NCI-H2196 (cell line): Measurements from ENCODE around the gene VEZT.
"Not testable (repeated sequence)": the region's sequence is repeated elsewhere in the genome, so short reads cannot be mapped to it uniquely, and the experiment has no call there.

Experiments used
- DNase-seq: peaks from one replicate; lab custom pipeline; 2025; ENCODE audit not compliant: unreplicated experiment; lab: John Stamatoyannopoulos, UW

Gene VEZT

DNA sequence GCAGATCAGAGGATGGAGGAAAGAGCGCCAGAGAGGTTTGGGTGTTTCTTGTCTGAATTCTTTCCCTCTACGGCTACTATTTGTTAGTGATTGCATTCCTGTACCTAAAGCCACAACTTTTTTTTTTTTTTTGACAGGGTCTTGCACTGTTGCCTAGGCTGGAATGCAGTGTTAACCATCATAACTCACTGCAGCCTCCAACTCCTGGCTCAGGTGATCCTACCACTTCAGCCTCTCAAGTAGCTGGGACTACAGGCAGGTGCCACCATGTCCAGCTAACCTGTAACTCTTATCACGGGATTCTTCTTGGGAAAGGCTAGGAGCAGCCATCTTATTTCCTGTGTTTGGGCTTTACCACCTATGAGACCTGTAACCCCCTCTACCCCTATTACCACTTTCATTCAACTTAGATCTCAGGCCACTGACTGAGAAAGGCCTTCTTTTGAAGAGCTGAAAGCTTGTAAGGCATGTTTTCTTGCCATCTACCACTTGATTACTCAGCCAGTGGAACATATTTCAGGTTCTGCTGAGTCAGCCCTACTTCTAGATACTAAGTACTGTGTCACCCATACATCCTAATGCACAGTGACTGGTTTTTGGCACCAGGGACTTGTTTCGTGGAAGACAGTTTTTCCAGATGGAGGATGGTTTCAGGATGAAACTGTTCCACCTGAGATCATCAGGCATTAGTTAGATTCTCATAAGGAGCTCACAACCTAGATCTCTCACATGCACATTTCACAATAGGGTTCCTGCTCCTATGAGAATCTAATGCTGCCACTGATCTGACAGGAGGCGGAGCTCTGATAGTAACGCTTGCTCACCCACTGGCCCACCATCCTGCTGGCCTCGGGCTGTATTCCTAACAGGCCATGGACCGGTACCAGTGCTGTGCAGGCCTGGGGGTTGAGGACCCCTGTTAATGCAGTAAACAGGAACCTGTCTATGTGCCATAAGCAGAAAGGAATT lies 6.9 kb downstream of the VEZT start:
- DNase-seq: no peak

DNA sequence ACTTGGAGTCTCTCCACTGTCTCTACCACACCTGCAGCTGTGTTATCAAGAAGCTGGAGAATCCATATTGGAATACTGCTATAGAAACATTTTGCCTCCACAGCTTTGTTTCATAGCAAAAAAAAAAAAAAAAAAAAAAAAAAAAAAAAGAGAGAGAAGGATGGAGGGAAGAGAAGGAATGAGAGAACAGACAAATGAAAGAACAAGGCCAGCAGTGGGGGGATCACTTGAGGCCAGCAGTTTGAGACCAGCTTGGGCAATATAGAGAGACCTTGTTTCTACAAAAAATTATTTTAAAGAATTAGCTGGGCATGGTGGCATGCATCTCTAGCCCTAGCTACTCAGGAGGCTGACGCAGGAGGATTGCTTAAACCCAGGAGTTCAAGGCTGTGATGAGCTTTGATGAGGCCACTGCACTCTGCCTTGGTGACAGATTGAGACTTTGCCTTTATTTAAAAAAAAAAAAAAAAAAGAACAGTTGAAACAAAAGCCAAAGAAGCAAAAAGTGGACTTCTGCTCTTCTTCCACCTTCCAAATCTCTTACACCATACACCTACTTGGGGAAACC lies 8.1 kb downstream of the VEZT start:
- DNase-seq: no peak

DNA sequence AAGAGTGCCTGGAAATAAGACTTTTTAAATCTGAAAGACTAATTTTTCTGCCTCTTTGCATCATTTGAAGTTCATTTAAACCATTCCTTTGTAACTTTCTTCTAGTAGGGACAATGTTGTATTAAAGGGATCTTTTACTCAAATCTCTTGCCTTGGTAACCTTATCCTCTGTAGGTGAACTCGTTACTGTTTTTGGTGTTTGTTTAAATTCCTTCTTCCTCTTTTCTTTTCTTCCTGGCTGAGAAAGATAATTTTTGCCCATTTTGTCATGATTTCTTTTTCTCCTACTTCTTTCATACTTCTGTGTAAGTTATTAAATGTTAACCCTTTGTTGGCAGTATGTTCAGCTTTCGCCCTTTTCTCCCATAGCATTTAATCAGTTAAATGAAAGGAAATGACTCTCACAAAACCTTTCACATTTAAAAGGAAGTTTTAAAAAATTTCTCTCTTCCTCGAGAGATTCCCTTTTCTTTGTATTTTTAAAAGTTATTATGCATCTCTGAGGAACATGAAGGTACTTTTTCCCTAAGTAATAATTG lies 10.3 kb downstream of the VEZT start:
- DNase-seq: no peak

DNA sequence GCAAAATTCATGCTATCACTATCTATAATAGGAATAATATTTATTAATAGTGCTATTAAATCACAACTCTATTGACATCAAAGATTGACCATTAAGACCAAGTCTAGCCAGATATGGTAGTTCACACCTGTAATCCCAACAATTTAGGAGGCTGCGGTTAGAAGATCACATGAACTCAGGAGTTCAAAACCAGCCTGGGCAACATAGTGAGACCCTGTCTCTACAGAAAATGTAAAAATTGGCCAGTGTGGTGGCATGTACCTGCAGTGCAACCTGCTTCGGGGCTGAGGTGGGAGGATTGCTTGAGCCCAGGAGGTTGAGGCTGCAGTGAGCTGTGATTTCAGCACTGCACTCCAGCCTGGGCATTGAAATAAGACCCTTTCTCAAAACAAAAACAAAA lies 11.0 kb downstream of the VEZT start:
- no peak for DNase-seq

DNA sequence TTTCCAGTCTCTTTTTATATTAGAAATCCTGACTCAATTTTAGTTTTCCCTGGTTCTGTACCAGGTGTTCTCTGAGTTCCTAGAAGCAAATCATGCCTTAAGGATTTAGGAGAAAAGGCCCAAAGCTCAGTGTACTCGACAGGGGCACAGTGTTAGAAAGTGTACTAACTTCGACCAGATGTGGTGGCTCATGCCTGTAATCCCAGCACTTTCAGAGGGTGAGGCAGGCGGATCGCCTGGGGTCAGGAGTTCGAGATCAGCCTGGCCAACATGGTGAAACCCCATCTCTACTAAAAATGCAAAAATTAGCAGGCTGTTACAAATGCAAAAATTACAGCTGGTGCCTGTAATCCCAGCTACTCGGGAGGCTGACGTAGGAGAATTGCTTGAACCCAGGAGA lies 12.0 kb downstream of the VEZT start:
- DNase-seq: no peak

DNA sequence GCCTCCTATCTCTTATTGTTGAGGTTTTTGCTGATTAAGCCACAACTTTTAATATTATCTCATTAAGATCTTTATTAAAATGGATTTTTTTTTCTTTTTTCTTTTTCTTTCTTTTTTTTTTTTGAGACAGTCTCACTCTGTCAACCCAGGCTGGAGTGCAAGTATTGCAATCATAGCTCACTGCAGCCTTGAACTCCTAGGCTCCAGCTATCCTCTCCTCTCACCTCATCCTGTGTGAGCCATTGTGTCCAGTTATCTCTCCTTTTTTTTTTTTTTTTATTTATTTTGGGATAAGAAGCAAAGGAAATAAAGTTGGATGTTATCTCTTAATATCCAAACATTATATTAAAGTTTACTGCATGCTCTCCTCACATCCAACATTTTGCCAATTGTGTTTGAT lies 12.7 kb downstream of the VEZT start:
- DNase-seq: no peak

DNA sequence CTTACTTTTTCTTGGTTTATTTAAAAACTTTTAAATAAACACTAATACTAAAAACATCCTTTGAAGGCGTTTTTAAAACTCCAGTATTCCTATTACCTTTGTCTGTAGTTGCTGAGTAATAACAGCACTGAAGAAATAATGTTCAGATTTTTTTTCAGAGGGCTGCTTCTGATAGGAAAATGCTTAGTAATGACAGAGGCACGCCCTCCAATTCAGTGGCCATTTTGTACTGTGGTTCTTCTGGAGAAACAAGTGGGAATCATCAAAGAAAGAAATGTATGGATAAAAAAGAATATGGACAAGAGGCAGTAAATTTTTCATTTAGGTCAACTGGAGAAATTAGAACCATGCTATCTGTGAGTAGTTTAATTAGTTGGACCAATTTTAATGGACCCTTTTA lies 13.6 kb downstream of the VEZT start:
- no peak for DNase-seq

DNA sequence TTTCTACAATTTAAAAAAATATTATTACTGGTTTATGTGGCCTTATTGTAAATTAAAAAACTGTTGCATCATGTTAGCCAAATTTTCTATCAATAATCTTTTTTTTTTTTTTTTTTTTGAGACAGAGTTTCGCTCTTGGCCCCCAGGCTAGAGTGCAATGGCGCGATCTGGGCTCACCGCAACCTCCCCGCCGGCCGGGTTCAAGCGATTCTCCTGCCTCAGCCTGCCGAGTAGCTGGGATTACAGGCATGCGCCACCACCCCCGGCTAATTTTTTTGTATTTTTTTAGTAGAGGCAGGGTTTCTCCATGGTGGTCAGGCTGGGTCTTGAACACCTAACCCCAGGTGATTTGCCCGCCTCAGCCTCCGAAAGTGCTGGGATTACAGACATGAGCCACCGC lies 16.6 kb downstream of the VEZT start:
- not testable (repeated sequence) for DNase-seq

DNA sequence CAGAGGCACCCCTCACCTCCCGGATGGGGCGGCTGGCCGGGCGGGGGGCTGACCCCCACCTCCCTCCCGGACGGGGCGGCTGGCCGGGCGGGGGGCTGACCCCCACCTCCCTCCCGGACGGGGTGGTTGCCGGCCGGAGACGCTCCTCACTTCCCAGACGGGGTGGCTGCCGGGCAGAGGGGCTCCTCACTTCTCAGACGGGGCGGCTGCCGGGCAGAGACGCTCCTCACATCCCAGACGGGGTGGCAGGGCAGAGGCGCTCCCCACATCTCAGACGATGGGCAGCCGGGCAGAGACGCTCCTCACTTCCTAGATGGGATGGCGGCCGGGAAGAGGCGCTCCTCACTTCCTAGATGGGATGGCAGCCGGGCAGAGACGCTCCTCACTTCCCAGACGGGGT lies 18.0 kb downstream of the VEZT start:
- DNase-seq: not testable (repeated sequence)

DNA sequence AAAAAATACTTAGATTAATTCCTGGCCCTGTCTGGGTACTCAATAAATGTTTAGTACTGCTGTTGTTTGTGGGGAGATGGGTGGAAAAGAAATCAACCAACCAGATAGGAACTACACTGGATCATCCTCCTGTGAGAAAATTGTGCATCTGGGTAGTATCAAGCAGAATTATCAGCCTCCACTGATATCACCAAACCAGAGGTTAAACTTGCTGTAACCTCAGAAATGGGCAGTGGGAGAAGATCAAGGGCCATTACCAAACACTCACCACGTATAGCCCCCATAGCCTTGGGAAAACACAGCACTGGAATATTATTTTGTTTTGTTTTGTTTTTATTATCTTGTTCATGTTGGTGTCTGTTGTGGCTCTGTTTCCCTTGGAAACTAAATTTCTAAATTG lies 19.7 kb downstream of the VEZT start:
- no peak for DNase-seq

DNA sequence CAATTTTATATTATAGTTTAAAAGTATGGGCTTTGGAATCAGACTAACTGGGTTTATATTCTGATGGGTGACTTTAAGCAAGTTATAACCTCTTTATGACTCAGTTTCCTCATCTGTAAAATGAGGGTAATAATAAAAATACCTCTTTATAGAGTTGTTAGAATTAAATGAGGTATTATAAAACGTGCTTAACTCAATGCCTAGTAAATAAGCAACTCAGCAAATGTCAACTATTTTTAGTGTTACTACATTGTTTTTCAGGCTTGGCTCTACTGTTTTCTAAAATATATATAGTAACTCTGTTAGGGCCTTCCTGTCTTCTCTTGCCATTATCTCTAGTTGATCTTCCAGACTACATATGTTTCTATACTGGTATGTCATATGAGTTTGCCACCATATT lies 20.5 kb downstream of the VEZT start:
- DNase-seq: no peak

DNA sequence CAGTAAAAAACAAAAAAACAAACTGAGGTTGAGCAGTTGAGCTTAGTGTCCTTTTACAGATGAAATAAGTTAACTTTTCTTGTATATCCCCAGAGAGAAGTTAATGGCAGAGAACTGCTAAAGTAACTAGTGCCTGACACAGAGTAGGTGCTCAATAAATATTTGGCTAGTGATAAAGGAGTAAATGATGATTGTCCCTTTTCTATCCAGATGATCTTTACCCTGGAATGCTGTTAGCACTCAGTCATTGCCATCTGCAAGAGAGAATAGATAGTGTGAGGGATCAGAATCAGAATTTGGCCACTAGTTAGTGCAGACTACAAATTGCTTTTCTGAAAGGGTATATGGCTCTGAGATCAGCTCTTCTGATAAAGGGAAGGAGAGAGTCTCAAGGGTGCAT lies 21.6 kb downstream of the VEZT start:
- no peak for DNase-seq

DNA sequence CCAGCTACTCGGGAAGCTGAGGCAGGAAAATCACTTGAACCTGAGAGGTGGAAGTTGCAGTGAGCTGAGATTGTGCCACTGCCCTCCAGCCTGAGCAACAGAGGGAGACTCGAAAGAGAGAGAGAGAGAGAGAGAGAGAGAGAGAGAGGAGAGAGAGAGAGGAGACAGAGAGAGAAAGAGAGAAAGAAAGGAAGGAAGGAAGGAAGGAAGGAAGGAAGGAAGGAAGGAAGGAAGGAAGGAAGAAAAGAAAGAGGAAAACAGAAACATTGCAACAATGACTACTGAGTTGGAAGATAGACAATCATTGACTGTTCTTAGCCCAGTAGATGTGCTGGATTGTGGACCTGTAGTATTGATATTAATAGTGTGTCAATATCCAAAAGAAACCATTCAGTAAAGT lies 22.2 kb downstream of the VEZT start:
- not testable (repeated sequence) for DNase-seq

DNA sequence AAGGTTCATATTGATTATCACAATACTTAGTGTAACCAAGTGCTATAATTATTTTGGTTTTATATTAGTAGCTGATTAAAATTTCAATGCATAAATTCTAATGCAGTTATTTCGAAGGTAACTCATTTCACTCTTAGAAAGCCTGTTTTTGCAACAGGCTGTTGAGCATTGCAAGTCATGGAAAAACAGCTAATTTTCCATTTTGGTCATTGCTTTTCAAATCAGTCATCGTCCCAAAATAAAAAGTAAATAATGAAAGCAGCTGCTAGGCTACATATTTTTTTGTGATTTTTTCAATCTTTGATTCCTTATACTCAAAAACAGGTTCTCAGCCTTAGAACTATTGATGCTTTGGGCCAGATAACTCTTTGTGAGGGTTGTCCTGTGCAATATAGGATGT lies 22.9 kb downstream of the VEZT start:
- DNase-seq: no peak

DNA sequence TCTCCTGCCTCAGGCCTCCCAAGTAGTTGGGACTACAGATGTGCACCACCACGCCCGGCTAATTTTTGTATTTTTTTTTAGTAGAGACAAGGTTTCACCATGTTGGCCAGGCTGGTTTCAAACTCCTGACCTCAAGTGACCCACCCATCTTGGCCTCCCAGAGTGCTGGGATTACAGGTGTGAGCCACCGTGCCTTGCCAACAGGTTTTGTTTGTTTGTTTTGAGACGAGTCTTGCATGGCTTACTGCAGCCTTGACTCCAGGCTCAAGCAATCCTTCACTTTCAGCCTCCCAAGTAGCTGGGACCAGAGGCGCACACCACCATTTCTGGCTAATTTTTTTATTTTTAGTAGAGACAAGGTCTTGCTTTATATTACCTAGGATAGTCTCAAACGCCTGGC lies 23.5 kb downstream of the VEZT start:
- not testable (repeated sequence) for DNase-seq

DNA sequence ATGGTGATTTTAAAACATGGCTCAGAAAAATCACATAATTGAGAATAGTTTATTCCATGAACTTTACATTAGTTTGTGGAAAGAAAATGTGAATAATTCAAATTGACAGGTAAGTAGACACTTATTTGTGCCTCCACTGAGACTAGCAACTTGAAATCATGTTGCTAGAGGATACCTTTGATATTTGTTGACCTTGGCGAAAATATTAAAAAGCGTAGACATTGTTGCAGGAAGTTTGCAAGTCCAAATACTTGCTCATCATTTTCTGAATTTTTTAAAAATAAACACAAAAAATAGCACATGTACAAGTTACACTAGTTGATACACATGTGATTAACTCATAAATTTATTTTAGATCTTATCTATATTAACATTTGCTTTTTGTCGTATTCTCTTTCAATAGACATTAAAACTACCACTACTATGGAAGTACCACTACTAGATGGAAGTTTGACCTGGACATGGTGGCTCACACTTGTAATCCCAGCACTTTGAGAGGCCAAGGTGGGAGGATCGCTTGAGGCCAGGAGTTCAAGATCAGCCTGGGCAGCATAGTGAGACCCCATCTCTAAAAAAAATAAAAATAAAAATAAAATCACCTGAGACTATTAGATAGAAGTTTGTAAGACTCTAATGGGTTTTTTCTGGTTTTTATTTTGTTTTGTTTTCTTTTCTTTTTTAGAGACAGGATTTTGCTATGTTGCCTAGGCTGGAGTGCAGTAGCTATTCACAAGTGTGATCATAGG lies 24.3 kb downstream of the VEZT start:
- no peak for DNase-seq

DNA sequence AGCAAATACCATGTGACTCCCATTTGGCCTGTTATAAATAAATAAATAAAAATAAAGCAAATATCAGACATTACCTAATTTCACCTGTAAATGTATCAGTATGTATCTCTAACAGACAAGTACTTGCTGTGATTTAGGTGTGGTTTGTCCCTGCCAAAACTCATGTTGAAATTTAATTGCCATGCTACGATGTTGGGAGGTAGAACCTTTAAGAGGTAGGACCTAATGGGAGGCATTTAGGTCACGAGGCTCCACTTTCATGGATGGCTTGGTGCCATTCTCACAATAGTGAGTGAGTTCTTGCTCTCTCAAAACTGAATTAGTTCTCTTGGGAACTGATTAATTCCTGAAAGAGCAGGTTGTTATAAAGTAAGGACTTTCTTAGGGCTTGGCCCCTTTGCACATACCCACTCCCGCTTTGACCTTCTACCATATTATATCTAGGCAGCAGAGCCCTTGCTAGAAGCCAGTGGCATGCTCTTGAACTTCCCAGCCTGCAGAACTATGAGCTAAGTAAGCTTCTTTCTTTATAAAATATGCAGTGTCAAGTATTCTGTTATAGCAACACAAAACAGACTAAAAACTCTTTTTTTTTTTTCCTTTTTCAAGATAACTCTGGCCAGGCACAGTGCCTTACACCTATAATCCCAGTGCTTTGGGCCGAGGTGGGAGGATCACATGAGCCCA lies 26.0 kb downstream of the VEZT start:
- DNase-seq: no peak

DNA sequence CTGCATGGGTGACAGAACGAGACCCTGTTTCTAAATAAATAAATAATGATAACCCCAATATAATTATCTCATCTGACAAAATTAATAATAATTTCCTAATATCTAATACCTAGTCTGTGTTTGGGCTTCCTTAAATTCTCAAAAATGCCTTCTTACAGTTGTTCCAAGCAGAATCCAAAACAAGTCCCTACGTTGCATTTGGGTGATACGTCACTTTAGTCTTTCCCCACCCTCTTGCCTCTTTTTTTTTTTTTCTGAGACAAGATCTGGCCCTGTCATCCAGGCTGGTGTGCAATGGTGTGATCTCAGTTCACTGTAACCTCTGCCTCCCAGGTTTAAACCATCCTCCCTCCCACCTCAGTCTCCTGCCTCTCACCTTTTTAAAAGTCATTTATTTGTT lies 26.7 kb downstream of the VEZT start:
- no peak for DNase-seq

DNA sequence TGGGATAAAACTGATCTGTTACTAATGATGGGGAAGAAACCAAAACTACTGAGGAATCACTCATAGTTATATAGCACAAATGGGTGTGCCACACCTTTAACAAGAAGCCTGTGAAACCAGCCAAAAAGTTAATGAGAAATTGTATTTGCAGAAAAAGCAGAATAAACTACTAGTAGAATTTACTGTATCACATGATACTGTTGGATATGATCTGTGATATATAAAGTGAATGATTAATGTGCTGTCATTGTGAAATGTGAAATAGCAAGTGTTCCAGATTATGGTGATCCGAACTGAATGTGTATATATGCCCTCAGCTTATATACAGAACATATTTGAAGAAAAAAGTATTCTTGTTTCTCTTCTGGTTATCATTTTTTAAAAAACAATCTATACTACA lies 30.5 kb downstream of the VEZT start:
- DNase-seq: no peak

DNA sequence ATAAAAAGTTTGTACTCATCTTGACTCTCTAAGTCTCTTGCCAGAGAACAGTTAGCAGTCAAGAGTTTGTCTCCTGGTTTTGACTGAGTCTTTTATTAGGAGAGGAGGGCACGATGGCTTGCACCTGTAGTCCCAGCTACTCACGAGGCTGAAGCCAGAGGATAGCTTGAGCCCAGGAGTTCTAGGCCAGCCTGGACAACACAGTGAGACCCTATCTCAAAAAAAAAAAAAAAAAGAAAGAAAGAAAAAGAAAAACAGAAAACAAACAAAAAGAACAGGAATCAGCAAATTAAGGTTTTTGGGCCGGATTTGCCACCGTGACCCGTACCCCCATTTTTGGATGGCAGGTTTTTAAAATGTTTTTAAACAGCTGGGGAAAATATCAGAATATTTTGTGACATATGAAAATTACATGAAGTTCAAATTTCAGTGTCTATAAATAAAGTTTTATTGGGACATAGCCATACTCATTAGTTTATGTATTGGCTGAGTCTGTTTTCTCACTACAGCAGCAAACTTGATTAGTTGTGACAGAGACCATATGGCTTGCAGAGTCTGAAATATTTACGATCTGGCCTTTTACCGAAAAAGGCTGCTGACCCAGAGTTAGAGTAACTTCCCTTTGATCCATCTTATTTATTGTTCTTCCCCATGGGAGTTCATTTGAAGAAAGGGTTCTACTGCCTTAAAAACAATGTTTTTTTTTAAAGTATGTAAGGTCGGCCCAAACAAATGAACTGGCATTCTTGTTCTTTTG lies 31.2 kb downstream of the VEZT start:
- DNase-seq: no peak
